ENCODE measurements around the gene FABP7. TPM values are rescaled to one million over a fixed set of nuclear protein-coding genes. Genes with fewer than 3 reads are reported as not detected.

The FABP7 gene
- total and polyA plus RNA-seq, 2 donors (not counting 1 experiment from before 2014, with no cell fraction given): not detected

- ATAC-seq (ENCODE audit: low read depth) (no peak), DNase-seq (no peak)
- WGBS (ENCODE audit: insufficient coverage): 64% methylated on average over 1 of the region's 1 CpG
- H3K27ac ChIP-seq (ENCODE audit: low read length in 2 of 2): no peak overlapping the region
- no peaks in the 10 kb centered on the region for H3K9me3 ChIP-seq (ENCODE audit: control extremely low read depth in 1 of 3, control insufficient read depth in 2 of 3, insufficient read depth in 1 of 3, low read length in 2 of 3)
- H3K27me3 ChIP-seq (replicated peaks in 1 of 4; ENCODE audit: control extremely low read depth in 1 of 4, control insufficient read depth in 3 of 4, insufficient read depth in 4 of 4, low read length in 3 of 4): no peaks in the 10 kb centered on the region
- no peak overlapping the region for H3K4me2 ChIP-seq (replicated peaks; ENCODE audit: low read depth, low read length, poor library complexity, severe bottlenecking)
- Mint-ChIP-seq H3K9me3 (ENCODE audit: insufficient read depth) (no peaks in the 10 kb centered on the region), H3K27me3 (no peaks in the 10 kb centered on the region), H3K4me1 (no peaks in the 10 kb centered on the region), H3K27ac (no peak overlapping the region), H3K4me3 (no peak overlapping the region)
- H3K4me1 ChIP-seq (ENCODE audit: control insufficient read depth in 2 of 2, insufficient read depth in 2 of 2, low read length in 2 of 2): no peaks in the 10 kb centered on the region
- H3K4me3 ChIP-seq (ENCODE audit: control extremely low read depth in 1 of 5, extremely low read depth in 1 of 5, insufficient read depth in 1 of 5, low read depth in 2 of 5, low read length in 4 of 5): no peak overlapping the region
- no peak overlapping the region for H2AFZ ChIP-seq (ENCODE audit: insufficient read depth, low read depth, low read length, poor library complexity, severe bottlenecking)
- TF ChIP-seq CTCF (IDR thresholded peaks at IDR 0.05): no peak
- no peak for TF ChIP-seq EZH2 (IDR thresholded peaks at IDR 0.05; ENCODE audit: borderline replicate concordance, insufficient read depth, low read depth, low read length, poor library complexity, severe bottlenecking)
- POLR2A ChIA-PET: no interaction called here
- H4K20me1 ChIP-seq (ENCODE audit: control insufficient read depth, insufficient read depth, low read length, poor library complexity, severe bottlenecking): no peaks in the 10 kb centered on the region
- CTCF ChIA-PET: no interaction called here
- intact Hi-C loops (cut with micrococcal nuclease): no loop called here
- no peaks in the 10 kb centered on the region for H3K79me2 ChIP-seq (ENCODE audit: control insufficient read depth, insufficient read depth, low read length)
- H3K36me3 ChIP-seq (replicated peaks in 1 of 2; ENCODE audit: control extremely low read depth in 1 of 2, control insufficient read depth in 1 of 2, extremely low read depth in 1 of 2, insufficient read depth in 2 of 2, low read length in 1 of 2): no peaks in the 10 kb centered on the region
- H3K9ac ChIP-seq (ENCODE audit: low read length): no peak overlapping the region
These were observed 30.7 kb downstream of the FABP7 start for GRCh38 chr6:122810189-122810588.

- no peaks in the 10 kb centered on the region for H3K4me1 ChIP-seq (ENCODE audit: control insufficient read depth in 2 of 2, insufficient read depth in 2 of 2, low read length in 2 of 2)
- H3K4me2 ChIP-seq (replicated peaks; ENCODE audit: low read depth, low read length, poor library complexity, severe bottlenecking): no peak overlapping the region
- Mint-ChIP-seq H3K9me3 (ENCODE audit: insufficient read depth) (no peaks in the 10 kb centered on the region), H3K4me1 (no peaks in the 10 kb centered on the region), H3K4me3 (no peak overlapping the region), H3K27ac (no peak overlapping the region), H3K27me3 (no peaks in the 10 kb centered on the region)
- H3K4me3 ChIP-seq (ENCODE audit: control extremely low read depth in 1 of 5, extremely low read depth in 1 of 5, insufficient read depth in 1 of 5, low read depth in 2 of 5, low read length in 4 of 5): no peak overlapping the region
- H3K9ac ChIP-seq (ENCODE audit: low read length): no peak overlapping the region
- no peak overlapping the region for H3K27ac ChIP-seq (ENCODE audit: low read length in 2 of 2)
- H3K9me3 ChIP-seq (ENCODE audit: control extremely low read depth in 1 of 3, control insufficient read depth in 2 of 3, insufficient read depth in 1 of 3, low read length in 2 of 3): no peaks in the 10 kb centered on the region
- no peaks in the 10 kb centered on the region for H3K36me3 ChIP-seq (replicated peaks in 1 of 2; ENCODE audit: control extremely low read depth in 1 of 2, control insufficient read depth in 1 of 2, extremely low read depth in 1 of 2, insufficient read depth in 2 of 2, low read length in 1 of 2)
- WGBS (ENCODE audit: insufficient coverage): no CpG with 5 or more reads among the region's 2 CpGs
- DNase-seq: no peak
- H4K20me1 ChIP-seq (ENCODE audit: control insufficient read depth, insufficient read depth, low read length, poor library complexity, severe bottlenecking): no peaks in the 10 kb centered on the region
- no peak for ATAC-seq (ENCODE audit: low read depth)
- TF ChIP-seq EZH2 (IDR thresholded peaks at IDR 0.05; ENCODE audit: borderline replicate concordance, insufficient read depth, low read depth, low read length, poor library complexity, severe bottlenecking) (no peak), CTCF (IDR thresholded peaks at IDR 0.05) (no peak)
- CTCF ChIA-PET: no interaction called here
- H3K27me3 ChIP-seq (replicated peaks in 1 of 4; ENCODE audit: control extremely low read depth in 1 of 4, control insufficient read depth in 3 of 4, insufficient read depth in 4 of 4, low read length in 3 of 4): no peaks in the 10 kb centered on the region
- POLR2A ChIA-PET: no interaction called here
- no peaks in the 10 kb centered on the region for H3K79me2 ChIP-seq (ENCODE audit: control insufficient read depth, insufficient read depth, low read length)
- no peak overlapping the region for H2AFZ ChIP-seq (ENCODE audit: insufficient read depth, low read depth, low read length, poor library complexity, severe bottlenecking)
- intact Hi-C loops (cut with micrococcal nuclease): no loop called here
These were observed 37.8 kb downstream of the FABP7 start for GRCh38 chr6:122817358-122817757.
